HL-60 (cell line): Measurements from ENCODE around the gene IFITM1.
"Not testable (repeated sequence)": the region's sequence is repeated elsewhere in the genome, so short reads cannot be mapped to it uniquely, and the experiment has no call there.

ENCODE experiments used
- DNase-seq, 2 experiments: peaks; one replicate each; pipeline ENCODE4 v3.0.0-alpha.2; 2010 to 2020; ENCODE audit warnings: low read depth in 1 of 2, low spot score in 1 of 2
- H3K27ac ChIP-seq: fragments of 250-450 bp; sonication (Bioruptor Pico); replicated peaks from 2 replicates; pipeline ENCODE4 v1.5.1; 2020; ENCODE audit warnings: mild to moderate bottlenecking, moderate library complexity
- H3K27me3 ChIP-seq: fragments of 250-450 bp; sonication (Bioruptor Pico); 2 replicates; pipeline ENCODE4 v1.5.1; 2021; ENCODE audit warnings: mild to moderate bottlenecking, moderate library complexity; ENCODE audit not compliant: insufficient read depth, poor library complexity, severe bottlenecking
- H3K4me3 ChIP-seq: replicated peaks from 2 replicates; pipeline ENCODE4 v1.5.1; 2011; ENCODE audit warnings: mild to moderate bottlenecking, control low read depth, low read length; ENCODE audit not compliant: insufficient read depth
- CTCF ChIP-seq: IDR thresholded peaks from one replicate; pipeline ENCODE4 v1.5.1; 2011; ENCODE audit warnings: low read length, control low read depth, inconsistent platforms; ENCODE audit not compliant: insufficient read depth
- GABPA ChIP-seq: IDR thresholded peaks from 2 replicates; pipeline ENCODE4 v1.6.1; 2012; ENCODE audit warnings: low read depth
- POLR2AphosphoS5 ChIP-seq: IDR thresholded peaks from 2 replicates; pipeline ENCODE4 v1.6.1; 2012; ENCODE audit warnings: low read depth
- REST ChIP-seq: IDR thresholded peaks from 2 replicates; pipeline ENCODE4 v1.6.1; 2012; ENCODE audit warnings: low read depth; ENCODE audit not compliant: insufficient replicate concordance
- SPI1 ChIP-seq: IDR thresholded peaks from 2 replicates; pipeline ENCODE4 v1.6.1; 2012; ENCODE audit warnings: low read depth, mild to moderate bottlenecking, borderline replicate concordance

The IFITM1 gene

GRCh38 chr11:319888-320273, 6.0 kb downstream of the IFITM1 start:
- not testable (repeated sequence) for H3K4me3 ChIP-seq, DNase-seq, H3K27ac ChIP-seq
- H3K27me3 ChIP-seq, result peaks cover 12% of the 10 kb centered on the region

GRCh38 chr11:324156-324555, 10.3 kb downstream of the IFITM1 start:
- no peak overlapping the region for H3K27ac ChIP-seq
- H3K27me3 ChIP-seq, result no peaks in the 10 kb centered on the region
- no peak for DNase-seq
- TF ChIP-seq CTCF (no peak), SPI1 (no peak), GABPA (no peak), POLR2AphosphoS5 (no peak), REST (no peak)
- no peak overlapping the region for H3K4me3 ChIP-seq

- not testable (repeated sequence) for H3K27ac ChIP-seq, H3K4me3 ChIP-seq, DNase-seq, H3K27me3 ChIP-seq
These were observed 11.0 kb downstream of the IFITM1 start for GRCh38 chr11:324593-325517.

GRCh38 chr11:325796-326591, 12.2 kb downstream of the IFITM1 start:
- Histone ChIP-seq H3K4me3 (no peak overlapping the region), H3K27me3 (no peaks in the 10 kb centered on the region), H3K27ac (peak overlapping the region; percentile 44)
- no peak for DNase-seq
- TF ChIP-seq POLR2AphosphoS5, result no peak

GRCh38 chr11:326592-326841, 12.7 kb downstream of the IFITM1 start:
- Histone ChIP-seq H3K4me3 (no peak overlapping the region), H3K27ac (peak overlapping the region; percentile 44), H3K27me3 (peaks cover 4% of the 10 kb centered on the region)
- no peak for DNase-seq
- TF ChIP-seq GABPA (no peak), CTCF (no peak), REST (no peak), POLR2AphosphoS5 (no peak), SPI1 (no peak)
